ENCODE measurements around the gene MBD2.

MBD2 gene, protein sequence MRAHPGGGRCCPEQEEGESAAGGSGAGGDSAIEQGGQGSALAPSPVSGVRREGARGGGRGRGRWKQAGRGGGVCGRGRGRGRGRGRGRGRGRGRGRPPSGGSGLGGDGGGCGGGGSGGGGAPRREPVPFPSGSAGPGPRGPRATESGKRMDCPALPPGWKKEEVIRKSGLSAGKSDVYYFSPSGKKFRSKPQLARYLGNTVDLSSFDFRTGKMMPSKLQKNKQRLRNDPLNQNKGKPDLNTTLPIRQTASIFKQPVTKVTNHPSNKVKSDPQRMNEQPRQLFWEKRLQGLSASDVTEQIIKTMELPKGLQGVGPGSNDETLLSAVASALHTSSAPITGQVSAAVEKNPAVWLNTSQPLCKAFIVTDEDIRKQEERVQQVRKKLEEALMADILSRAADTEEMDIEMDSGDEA

DNA sequence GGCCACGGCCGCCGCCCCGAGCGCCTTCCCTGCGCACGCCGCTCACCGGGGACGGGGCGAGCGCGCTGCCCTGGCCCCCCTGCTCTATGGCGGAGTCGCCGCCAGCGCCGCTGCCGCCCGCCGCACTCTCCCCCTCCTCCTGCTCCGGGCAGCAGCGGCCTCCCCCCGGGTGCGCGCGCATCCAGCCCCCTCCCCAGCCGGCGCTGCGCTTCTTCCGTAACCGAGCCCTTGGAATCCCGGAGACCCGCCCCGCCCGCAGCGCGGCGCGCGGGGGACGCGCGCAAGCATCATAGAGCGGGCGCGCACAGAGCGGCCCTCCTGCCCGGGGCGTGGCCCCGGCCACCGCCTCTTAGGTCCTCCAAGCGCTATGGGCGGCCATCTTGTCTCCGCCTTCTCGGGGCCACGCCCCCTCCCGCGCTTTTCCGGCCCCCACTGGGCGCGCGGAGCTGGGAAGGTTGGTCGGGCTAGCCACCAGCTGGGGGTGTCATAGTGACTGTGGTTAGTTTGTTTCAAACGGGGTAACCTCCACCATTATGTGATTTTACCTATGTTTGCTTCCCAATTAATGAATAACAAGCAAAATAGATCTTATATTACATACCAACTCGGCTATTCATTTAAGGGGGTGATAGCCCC lies at the start of gene MBD2:
TSS of gene MBD2 (minus strand) at position 291 of the 636 bp plus-strand sequence. CDS start at position 181, 110 bp downstream.
- DNase-seq (ENCODE audit: low read depth): peak; percentile 96

DNA sequence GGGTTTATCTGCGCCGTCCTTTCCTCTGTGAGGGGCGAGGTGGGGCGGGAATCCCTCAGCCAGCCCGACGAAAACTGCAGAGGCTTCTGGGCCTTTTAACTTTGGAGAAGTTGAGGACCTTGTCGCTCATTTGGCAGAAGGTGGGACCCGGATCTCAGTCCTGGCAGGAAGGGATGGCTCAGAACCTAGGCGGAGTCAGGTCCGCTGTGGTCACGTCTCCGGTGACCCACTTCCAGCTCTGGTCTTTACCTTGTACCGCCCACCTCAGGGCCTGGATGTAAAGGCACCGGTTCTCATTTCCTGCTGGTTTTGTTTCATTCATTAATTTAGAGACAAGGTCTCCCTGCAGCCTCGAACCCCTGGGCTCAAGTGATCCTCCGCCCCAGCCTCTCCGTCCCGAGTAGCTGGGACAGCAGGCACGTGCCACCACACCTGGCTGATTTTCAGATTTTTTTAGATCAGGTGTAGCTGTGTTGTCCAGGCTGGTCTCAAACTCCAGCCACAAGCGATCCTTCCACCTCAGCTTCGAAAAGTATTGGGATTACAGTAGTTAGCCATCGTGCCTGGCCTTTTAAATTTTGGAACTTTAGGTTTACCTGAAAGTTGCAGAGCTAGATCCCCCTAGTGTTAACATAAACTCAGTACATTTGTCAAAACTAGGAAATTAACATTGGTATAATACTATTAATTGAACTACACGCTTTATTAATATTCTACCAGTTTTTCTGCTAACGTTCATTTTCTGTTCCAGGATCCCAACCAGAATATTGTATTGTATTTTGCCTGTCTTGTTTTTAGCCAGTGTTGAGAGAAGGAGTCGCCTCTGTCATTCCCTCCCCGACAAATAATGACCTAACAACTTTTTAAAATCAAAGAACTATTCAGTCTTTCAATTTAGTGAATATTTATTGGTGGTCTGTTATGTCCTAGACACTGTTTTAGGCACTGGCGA lies 45.7 kb upstream of the MBD2 start:
- peak; percentile 74 for DNase-seq (ENCODE audit: low read depth)

GRCh38 chr18:54268751-54269150 lies 44.3 kb upstream of the MBD2 start:
- no peak for DNase-seq (ENCODE audit: low read depth)

DNA sequence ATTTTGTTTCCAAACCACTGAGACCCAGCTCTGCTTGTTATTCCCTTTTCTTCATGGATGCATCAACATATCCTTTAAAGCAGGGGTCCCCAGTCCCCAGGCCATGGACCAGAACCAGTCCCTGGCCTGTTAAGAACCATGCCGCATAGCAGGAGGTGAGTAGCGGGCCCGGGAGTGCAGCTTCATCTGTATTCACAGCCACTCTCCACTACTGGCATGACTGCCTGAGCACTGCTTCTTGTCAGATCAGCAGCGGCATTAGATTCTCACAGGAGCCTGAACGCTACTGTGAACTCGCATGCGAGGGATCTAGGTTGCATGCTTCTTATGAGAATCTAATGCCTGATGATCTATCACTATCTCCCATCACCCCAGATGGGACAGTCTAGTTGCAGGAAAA lies 43.2 kb upstream of the MBD2 start:
- no peak for DNase-seq (ENCODE audit: low read depth)

GRCh38 chr18:54263904-54264336 lies 39.5 kb upstream of the MBD2 start:
- no peak for DNase-seq (ENCODE audit: low read depth)

DNA sequence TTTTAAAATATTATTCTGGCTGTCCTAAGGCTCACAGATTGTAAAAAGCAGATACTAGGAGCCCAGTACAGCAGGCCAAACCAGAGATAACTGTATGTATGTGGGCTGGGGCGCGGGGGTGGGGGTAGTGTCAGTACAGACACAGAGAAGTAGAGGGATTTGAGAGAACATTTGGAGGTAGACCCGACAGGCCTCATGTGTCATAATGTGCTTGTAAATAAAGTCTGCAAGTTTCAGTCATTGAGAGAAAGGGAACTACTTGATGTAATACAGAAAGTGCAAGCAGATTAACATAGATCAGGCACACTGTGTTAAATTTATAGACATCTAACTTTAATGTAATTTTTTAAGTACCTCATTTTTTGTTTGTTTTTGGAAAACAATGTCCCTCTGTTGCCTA lies 37.4 kb upstream of the MBD2 start:
- no peak for DNase-seq (ENCODE audit: low read depth)

DNA sequence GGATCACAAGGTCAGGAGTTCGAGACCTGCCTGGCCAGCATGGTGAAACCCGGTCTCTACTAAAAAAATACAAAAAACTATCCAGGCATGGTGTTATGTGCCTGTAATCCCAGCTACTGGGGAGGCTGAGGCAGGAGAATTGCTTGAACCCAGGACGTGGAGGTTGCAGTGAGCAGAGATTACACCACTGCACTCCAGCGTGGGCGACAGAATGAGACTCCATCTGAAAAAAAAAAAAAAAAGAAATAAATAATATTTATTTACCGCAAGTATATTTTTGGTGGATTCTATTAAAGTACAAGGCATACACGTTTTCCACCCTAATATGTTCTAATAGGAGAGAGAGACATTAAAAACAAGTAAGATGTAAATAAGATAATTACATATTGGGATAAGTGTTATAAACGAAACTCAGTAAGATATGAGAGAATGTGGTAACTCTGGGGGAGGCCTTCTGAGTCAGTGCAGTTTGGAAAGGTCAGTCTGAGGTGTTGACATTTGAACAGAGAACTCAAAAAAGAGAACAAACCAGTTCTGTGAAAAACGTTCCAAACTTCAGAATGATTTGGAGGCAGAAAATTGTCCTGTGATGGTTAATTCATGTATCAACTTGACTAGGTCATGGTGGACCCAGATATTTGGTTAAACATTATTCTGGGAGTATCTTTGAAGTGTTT lies 36.1 kb upstream of the MBD2 start:
- no peak for DNase-seq (ENCODE audit: low read depth)

DNA sequence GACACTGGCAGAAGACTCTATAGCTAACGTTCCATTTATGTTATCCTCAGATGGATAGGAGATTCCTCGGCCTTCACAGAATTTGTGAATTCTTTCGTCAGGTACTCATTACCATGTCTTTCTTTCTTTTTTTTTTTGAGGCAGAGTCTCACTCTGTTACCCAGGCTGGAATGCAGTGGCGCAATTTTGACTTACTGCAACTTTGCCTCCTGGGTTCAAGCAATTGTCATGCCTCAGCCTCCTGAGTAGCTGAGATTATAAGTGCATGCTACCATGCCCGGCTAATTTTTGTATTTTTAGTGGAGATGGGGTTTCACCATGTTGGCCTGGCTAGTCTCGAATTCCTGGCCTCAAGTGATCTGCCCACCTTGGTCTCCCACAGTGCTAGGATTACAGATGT lies 33.3 kb upstream of the MBD2 start:
- DNase-seq (ENCODE audit: low read depth): peak; percentile 18

- DNase-seq (ENCODE audit: low read depth): no peak
These were observed 32.5 kb upstream of the MBD2 start for GRCh38 chr18:54257015-54257414.

DNA sequence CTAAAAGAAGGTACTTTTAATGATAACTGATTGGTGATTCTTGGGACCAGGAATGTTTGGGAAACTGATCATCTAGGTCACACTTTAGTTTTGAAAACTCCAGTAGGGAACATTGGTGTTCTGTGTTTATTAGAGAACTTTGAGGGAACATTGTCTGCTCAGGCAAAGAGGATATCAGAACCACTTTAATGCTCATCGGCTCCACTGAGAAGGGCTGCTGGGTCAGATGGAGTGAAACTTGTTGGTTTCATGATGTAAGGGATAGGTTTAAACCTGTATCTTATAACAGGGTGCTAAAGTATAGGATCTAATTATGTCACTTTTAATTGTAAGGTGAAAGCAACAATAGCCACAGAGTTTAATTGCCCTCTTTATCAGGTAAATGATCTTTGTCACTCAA lies 30.7 kb upstream of the MBD2 start:
- no peak for DNase-seq (ENCODE audit: low read depth)

GRCh38 chr18:54254265-54254758 lies 29.8 kb upstream of the MBD2 start:
- peak; percentile 33 for DNase-seq (ENCODE audit: low read depth)

- no peak for DNase-seq (ENCODE audit: low read depth)
These were observed 27.3 kb upstream of the MBD2 start for GRCh38 chr18:54251606-54252390.

- peak; percentile 31 for DNase-seq (ENCODE audit: low read depth)
These were observed 26.4 kb upstream of the MBD2 start for GRCh38 chr18:54250846-54251261.

DNA sequence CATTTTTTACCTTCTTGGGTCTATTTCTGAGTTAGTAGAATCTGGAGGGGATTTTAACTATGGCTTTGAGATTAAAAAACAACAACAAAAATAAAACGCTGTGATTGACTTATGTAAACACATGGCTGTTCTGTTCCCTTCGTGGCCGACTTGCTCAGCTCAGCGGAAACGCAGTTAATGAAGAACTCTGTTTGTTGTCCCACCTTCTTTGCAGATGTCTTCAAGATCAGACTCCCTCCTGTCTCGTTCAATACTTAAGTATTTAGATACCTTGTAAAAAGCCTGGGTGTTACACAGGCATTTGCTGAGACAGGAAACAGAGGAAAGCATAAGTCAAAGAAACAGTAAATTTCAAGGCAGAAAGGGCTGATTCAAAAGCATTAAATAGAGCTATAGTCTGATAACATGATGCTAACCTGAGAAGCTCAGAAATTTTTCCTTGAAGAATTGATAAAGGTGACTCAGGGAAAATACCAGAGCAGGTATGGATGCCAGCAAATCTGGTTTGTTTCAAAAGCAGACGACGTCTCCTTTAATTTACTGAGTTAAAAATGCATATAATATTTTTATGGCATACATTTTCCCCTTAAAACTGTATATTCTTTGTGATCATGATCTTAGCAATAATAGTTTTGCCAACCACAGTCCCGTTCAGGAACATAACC lies 23.2 kb upstream of the MBD2 start:
- no peak for DNase-seq (ENCODE audit: low read depth)

GRCh38 chr18:54242327-54242726 lies 17.9 kb upstream of the MBD2 start:
- no peak for DNase-seq (ENCODE audit: low read depth)

DNA sequence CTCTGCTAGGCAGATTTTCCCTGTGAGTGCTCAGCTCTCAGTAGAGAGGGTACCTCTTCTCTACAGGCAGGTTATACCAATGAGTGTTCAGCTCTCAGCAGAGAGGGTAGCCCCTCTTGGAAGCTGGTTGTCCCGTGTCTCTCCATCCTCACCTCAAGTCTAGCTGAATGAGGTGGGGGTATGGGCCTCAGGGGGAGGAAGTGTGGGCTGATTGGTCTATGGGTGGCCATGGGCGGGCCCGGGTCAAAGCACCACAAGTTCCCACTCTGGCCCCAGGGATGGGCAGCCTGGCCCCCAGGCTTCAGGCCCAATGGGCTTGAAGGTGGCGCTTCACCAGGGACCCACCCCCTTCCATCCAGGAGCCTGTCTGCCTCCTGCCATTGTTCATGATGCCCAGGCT lies 17.0 kb upstream of the MBD2 start:
- DNase-seq (ENCODE audit: low read depth): no peak

DNA sequence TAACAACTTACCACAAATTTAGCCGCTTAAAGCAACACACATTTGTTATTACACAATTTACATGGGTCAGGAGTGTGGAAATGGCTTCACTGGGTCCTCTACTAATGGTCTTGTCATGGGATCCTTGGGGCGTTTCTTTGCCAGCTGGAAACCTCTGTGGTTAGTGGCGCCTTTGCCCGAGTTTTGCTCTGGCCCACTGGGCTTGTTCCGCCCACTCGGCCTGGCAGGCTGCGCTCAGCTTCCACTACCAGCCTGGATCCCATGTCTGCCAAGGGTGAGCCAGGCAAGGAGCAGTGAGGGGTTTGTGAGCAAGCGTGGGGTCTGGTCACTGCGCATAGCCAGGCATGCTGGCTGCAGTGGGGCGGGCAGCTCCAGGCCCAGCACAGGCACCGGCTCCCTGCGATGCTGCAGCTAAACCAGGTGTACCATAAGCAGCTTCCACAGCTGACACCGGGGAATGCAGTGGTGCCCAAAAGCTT lies 16.2 kb upstream of the MBD2 start:
- no peak for DNase-seq (ENCODE audit: low read depth)

- no peak for DNase-seq (ENCODE audit: low read depth)
These were observed 15.1 kb upstream of the MBD2 start for GRCh38 chr18:54239601-54240000.

GRCh38 chr18:54239091-54239490 lies 14.6 kb upstream of the MBD2 start:
- DNase-seq (ENCODE audit: low read depth): no peak
